Neural cell (in vitro differentiated cells): ENCODE measurements around the gene HPSE2.
A peak's percentile ranks its signal among the peaks of the same experiment; 100 is the strongest.

ENCODE experiments used
- EP300 ChIP-seq: fragments of 450-650 bp; conservative IDR thresholded peaks from 2 replicates; pipeline ENCODE4 v1.6.1; 2014; ENCODE audit warnings: antibody characterized with exemption, mild to moderate bottlenecking, moderate library complexity; ENCODE audit not compliant: poor library complexity, severe bottlenecking
- EZH2 ChIP-seq: fragments of 200-600, 300-800 bp; shearing (Covaris generic), sonication (generic); IDR thresholded peaks from 2 replicates; pipeline ENCODE4 v1.6.1; 2014; ENCODE audit warnings: antibody characterized with exemption, low read length, borderline replicate concordance, mild to moderate bottlenecking; ENCODE audit not compliant: insufficient read depth, poor library complexity, severe bottlenecking
- MXI1 ChIP-seq: fragments of 450-650 bp; conservative IDR thresholded peaks from 2 replicates; pipeline ENCODE4 v1.6.1; 2014; ENCODE audit warnings: antibody characterized with exemption, mild to moderate bottlenecking; ENCODE audit not compliant: poor library complexity, severe bottlenecking
- RAD21 ChIP-seq: fragments of 450-650 bp; conservative IDR thresholded peaks from 2 replicates; pipeline ENCODE4 v1.6.1; 2014; ENCODE audit warnings: antibody characterized with exemption, mild to moderate bottlenecking, moderate library complexity
- REST ChIP-seq: IDR thresholded peaks from 2 replicates; pipeline ENCODE4 v1.6.1; 2012; ENCODE audit warnings: borderline replicate concordance
- TF ChIP-seq, protein P1 (sequence below): fragments of 450-650 bp; IDR thresholded peaks from 2 replicates; pipeline ENCODE4 v1.5.1; 2014; ENCODE audit warnings: antibody characterized with exemption, mild to moderate bottlenecking, moderate library complexity; ENCODE audit not compliant: poor library complexity, severe bottlenecking

GRCh38 chr10:98467506-98468318 lies 767.9 kb downstream of the HPSE2 start:
- TF ChIP-seq RAD21 (peak; percentile 94), EZH2 (no peak), EP300 (no peak), REST (no peak), MXI1 (no peak)
- TF ChIP-seq, protein P1, sequence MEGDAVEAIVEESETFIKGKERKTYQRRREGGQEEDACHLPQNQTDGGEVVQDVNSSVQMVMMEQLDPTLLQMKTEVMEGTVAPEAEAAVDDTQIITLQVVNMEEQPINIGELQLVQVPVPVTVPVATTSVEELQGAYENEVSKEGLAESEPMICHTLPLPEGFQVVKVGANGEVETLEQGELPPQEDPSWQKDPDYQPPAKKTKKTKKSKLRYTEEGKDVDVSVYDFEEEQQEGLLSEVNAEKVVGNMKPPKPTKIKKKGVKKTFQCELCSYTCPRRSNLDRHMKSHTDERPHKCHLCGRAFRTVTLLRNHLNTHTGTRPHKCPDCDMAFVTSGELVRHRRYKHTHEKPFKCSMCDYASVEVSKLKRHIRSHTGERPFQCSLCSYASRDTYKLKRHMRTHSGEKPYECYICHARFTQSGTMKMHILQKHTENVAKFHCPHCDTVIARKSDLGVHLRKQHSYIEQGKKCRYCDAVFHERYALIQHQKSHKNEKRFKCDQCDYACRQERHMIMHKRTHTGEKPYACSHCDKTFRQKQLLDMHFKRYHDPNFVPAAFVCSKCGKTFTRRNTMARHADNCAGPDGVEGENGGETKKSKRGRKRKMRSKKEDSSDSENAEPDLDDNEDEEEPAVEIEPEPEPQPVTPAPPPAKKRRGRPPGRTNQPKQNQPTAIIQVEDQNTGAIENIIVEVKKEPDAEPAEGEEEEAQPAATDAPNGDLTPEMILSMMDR, result peak; percentile 91
